ENCODE results near the gene FAM187B.

The FAM187B gene

GRCh38 chr19:35271546-35271945 lies 43.0 kb upstream of the FAM187B start:
- DNase-seq (ENCODE audit: low read depth) = no peak
- TF ChIP-seq CTCF (conservative IDR thresholded peaks at IDR 0.05; ENCODE audit: low read depth, low read length) = no peak
- no peak overlapping the region for H3K4me3 ChIP-seq (ENCODE audit: low read length)

- no peak overlapping the region for H3K4me3 ChIP-seq (ENCODE audit: low read length)
- DNase-seq (ENCODE audit: low read depth) = no peak
- TF ChIP-seq CTCF (conservative IDR thresholded peaks at IDR 0.05; ENCODE audit: low read depth, low read length) = no peak
Observed at GRCh38 chr19:35270381-35270811, 41.9 kb upstream of the FAM187B start.

GRCh38 chr19:35269438-35270117 lies 41.0 kb upstream of the FAM187B start:
- TF ChIP-seq CTCF (conservative IDR thresholded peaks at IDR 0.05; ENCODE audit: low read depth, low read length) = peak; percentile 55
- DNase-seq (ENCODE audit: low read depth) = no peak
- peak overlapping the region; percentile 43 for H3K4me3 ChIP-seq (ENCODE audit: low read length)

GRCh38 chr19:35268536-35269437 lies 40.2 kb upstream of the FAM187B start, which contains the start of gene USF2:
USF2 (plus strand) TSS chr19:35268962; CDS start chr19:35269102, 140 bp downstream.
- DNase-seq (ENCODE audit: low read depth) = no peak
- TF ChIP-seq CTCF (conservative IDR thresholded peaks at IDR 0.05; ENCODE audit: low read depth, low read length) = no peak
- peak within 1 kb of the TSS; percentile 80 for H3K4me3 ChIP-seq (ENCODE audit: low read length)

GRCh38 chr19:35267818-35268535 lies 39.4 kb upstream of the FAM187B start:
- peak overlapping the region; percentile 80 for H3K4me3 ChIP-seq (ENCODE audit: low read length)
- DNase-seq (ENCODE audit: low read depth) = no peak
- TF ChIP-seq CTCF (conservative IDR thresholded peaks at IDR 0.05; ENCODE audit: low read depth, low read length) = no peak

- peak overlapping the region; percentile 80 for H3K4me3 ChIP-seq (ENCODE audit: low read length)
- no peak for DNase-seq (ENCODE audit: low read depth)
- TF ChIP-seq CTCF (conservative IDR thresholded peaks at IDR 0.05; ENCODE audit: low read depth, low read length) = no peak
Observed at GRCh38 chr19:35267353-35267817, 38.8 kb upstream of the FAM187B start.

All from retinal pigment epithelial cell (primary cell).